ENCODE measurements around the gene MAP3K6. TPM values are rescaled to one million over a fixed set of nuclear protein-coding genes. Genes with fewer than 3 reads are reported as not detected.

The MAP3K6 gene
- total RNA-seq, 1 donor = 25.7 TPM

GRCh38 chr1:27365372-27366112 is 1.2 kb downstream of the MAP3K6 start:
- no peaks in the 10 kb centered on the region for H3K9me3 ChIP-seq (ENCODE audit: low read depth, low read length)
- H3K4me1 ChIP-seq (ENCODE audit: insufficient read depth, low read length) = peaks cover 11% of the 10 kb centered on the region
- H3K4me2 ChIP-seq (ENCODE audit: insufficient read depth, low read length) = peak overlapping the region; percentile 99
- TF ChIP-seq CTCF (IDR thresholded peaks at IDR 0.05; ENCODE audit: extremely low read depth, low read depth, low read length) = no peak
- peaks cover 12% of the 10 kb centered on the region for H3K79me2 ChIP-seq (ENCODE audit: insufficient read depth, low read length)
- peak overlapping the region; percentile 85 for H3K4me3 ChIP-seq (ENCODE audit: insufficient read depth, low read length)
- peak overlapping the region; percentile 76 for H3K27ac ChIP-seq (ENCODE audit: low read depth, low read length)
- peaks cover 31% of the 10 kb centered on the region for H3K36me3 ChIP-seq (ENCODE audit: insufficient read depth, low read length)
- DNase-seq (ENCODE audit: insufficient read length, low spot score, missing footprints) = peak; percentile 100
- H4K20me1 ChIP-seq (ENCODE audit: insufficient read depth, low read length) = no peaks in the 10 kb centered on the region
- peak overlapping the region; percentile 94 for H2AFZ ChIP-seq (ENCODE audit: low read length)
- H3K27me3 ChIP-seq (ENCODE audit: insufficient read depth, low read length) = no peaks in the 10 kb centered on the region

DNA sequence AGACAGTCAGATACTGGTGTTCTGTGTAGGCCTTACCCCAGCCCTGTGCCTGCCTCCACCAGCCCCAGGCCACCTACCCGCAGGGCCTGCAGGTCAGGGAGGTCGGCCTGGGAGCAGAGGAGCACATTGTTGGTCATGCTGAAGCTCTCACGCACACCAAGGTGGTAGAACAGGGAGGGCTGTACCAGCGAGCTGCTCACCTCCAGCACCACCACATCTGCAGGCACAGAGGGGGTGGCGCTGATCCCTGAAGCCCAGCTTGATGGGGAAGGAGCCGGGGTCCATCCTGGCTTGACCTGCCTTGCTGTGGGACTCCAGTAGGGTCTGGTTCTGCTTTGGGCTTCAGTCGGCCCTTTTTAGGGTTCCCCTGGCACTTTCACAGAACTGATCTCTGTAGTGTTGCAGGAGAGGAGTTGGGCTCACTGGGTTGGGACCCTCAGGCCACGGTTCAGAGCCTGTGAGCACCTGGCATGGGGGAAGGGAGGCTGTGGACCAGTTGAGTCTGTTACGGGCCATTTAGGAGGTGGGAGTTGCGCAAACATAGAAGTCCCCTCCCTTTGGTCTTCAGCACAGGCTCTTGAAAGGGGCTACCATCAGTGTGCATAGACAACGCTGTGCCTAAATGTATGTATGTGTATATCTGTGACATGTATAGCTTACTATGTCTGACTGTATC is 1.9 kb downstream of the MAP3K6 start:
- Histone ChIP-seq H3K4me1 (ENCODE audit: insufficient read depth, low read length) (peaks cover 11% of the 10 kb centered on the region), H3K79me2 (ENCODE audit: insufficient read depth, low read length) (peaks cover 12% of the 10 kb centered on the region), H3K9me3 (ENCODE audit: low read depth, low read length) (no peaks in the 10 kb centered on the region), H2AFZ (ENCODE audit: low read length) (peak overlapping the region; percentile 94), H3K27me3 (ENCODE audit: insufficient read depth, low read length) (no peaks in the 10 kb centered on the region), H4K20me1 (ENCODE audit: insufficient read depth, low read length) (no peaks in the 10 kb centered on the region), H3K4me3 (ENCODE audit: insufficient read depth, low read length) (peak overlapping the region; percentile 85), H3K27ac (ENCODE audit: low read depth, low read length) (peak overlapping the region; percentile 39), H3K36me3 (ENCODE audit: insufficient read depth, low read length) (peaks cover 33% of the 10 kb centered on the region), H3K4me2 (ENCODE audit: insufficient read depth, low read length) (peak overlapping the region; percentile 99)
- no peak for DNase-seq (ENCODE audit: insufficient read length, low spot score, missing footprints)
- no peak for TF ChIP-seq CTCF (IDR thresholded peaks at IDR 0.05; ENCODE audit: extremely low read depth, low read depth, low read length)

DNA sequence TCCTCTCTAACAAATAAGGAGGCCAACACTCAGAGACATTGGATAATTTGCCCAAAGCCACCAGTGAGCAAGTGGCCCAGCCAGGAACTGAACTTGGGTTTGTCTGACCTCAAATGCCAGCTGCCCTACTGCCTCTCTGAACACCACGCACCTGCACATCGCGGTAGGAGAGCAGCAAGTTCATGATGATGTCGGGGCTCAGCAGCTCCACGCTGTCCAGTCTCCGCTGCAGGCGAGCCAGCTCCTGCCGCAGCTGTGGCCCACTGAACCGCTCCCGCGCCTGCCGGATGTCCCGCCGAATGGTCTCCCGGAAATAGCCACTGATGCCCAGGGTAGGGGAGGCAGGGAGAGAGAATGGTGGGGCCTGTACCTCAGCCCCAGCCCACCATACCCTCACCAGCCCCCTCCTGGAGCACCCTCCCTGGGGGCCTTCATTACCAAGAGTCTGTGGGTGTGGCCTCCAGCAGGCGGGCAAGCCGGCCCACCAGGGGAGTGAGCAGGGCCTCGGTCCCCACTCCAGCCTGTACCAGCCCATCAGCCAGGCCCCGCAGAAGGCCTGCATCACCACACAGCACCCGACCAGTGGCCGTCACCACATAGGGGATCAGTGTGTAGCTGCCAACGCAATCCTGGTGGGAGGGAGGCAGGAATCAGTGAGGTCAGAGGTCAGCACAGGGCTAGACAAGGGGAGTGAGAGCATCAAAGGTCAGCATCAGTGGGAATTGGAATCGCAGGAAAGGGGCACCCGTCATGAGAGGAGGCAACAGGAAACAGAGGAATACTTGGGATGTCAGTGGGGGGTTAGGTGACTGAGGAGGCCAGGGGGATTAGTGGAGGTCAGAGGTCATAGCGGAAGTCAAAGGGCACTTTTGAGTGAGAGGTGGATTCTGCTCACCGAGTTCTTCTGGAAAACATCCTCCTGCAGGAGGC is 2.7 kb downstream of the MAP3K6 start:
- H3K4me3 ChIP-seq (ENCODE audit: insufficient read depth, low read length) = no peak overlapping the region
- H4K20me1 ChIP-seq (ENCODE audit: insufficient read depth, low read length) = no peaks in the 10 kb centered on the region
- DNase-seq (ENCODE audit: insufficient read length, low spot score, missing footprints) = no peak
- H3K79me2 ChIP-seq (ENCODE audit: insufficient read depth, low read length) = peaks cover 12% of the 10 kb centered on the region
- H3K27me3 ChIP-seq (ENCODE audit: insufficient read depth, low read length) = no peaks in the 10 kb centered on the region
- no peak overlapping the region for H3K27ac ChIP-seq (ENCODE audit: low read depth, low read length)
- peaks cover 41% of the 10 kb centered on the region for H3K36me3 ChIP-seq (ENCODE audit: insufficient read depth, low read length)
- peaks cover 11% of the 10 kb centered on the region for H3K4me1 ChIP-seq (ENCODE audit: insufficient read depth, low read length)
- no peaks in the 10 kb centered on the region for H3K9me3 ChIP-seq (ENCODE audit: low read depth, low read length)
- no peak overlapping the region for H2AFZ ChIP-seq (ENCODE audit: low read length)
- H3K4me2 ChIP-seq (ENCODE audit: insufficient read depth, low read length) = no peak overlapping the region
- TF ChIP-seq CTCF (IDR thresholded peaks at IDR 0.05; ENCODE audit: extremely low read depth, low read depth, low read length) = no peak

Data from osteoblast (primary cell).